K562 (cell line): Measurements from ENCODE around the gene SORCS1. TPM values are rescaled to one million over a fixed set of nuclear protein-coding genes. Genes with fewer than 3 reads are reported as not detected.

Source experiments
- CSDE1 ChIP-seq, 2 experiments: fragments of 450-650 bp; IDR thresholded peaks; 2 replicates each; pipeline ENCODE4 v1.6.1; 2016; ENCODE audit warnings: mild to moderate bottlenecking in 1 of 2
- ERF ChIP-seq: fragments of 450-650 bp; formaldehyde crosslinking; IDR thresholded peaks from 2 replicates; pipeline ENCODE4 v1.4.0; 2020; ENCODE audit warnings: mild to moderate bottlenecking, mixed read lengths
- FOXO4 ChIP-seq: fragments of 450-650 bp; formaldehyde crosslinking; IDR thresholded peaks from 2 replicates; pipeline ENCODE4 v1.4.0; 2020; ENCODE audit warnings: mild to moderate bottlenecking, moderate library complexity
- KLF16 ChIP-seq: IDR thresholded peaks from 2 replicates; pipeline ENCODE4 v1.6.1; 2016; ENCODE audit warnings: antibody characterized with exemption
- NKRF ChIP-seq: fragments of 450-650 bp; IDR thresholded peaks from 2 replicates; pipeline ENCODE4 v1.6.1; 2016; ENCODE audit warnings: borderline replicate concordance
- OTX1 ChIP-seq: fragments of 450-650 bp; formaldehyde crosslinking; IDR thresholded peaks from 2 replicates; pipeline ENCODE4 v1.4.0; 2022; ENCODE audit warnings: mild to moderate bottlenecking
- POLR2AphosphoS5 ChIP-seq: IDR thresholded peaks from 2 replicates; pipeline ENCODE4 v1.6.1; 2011; ENCODE audit warnings: mild to moderate bottlenecking, low read depth, low read length, moderate library complexity; ENCODE audit not compliant: control insufficient read depth, insufficient read depth
- RBM14 ChIP-seq: fragments of 200-400 bp; formaldehyde crosslinking; IDR thresholded peaks from 2 replicates; pipeline ENCODE4 v1.6.1; 2018; ENCODE audit warnings: low read depth, mild to moderate bottlenecking, low read length, moderate library complexity, borderline replicate concordance; ENCODE audit not compliant: insufficient read depth
- RBM15 ChIP-seq: fragments of 200-400 bp; formaldehyde crosslinking; IDR thresholded peaks from 2 replicates; pipeline ENCODE4 v1.6.1; 2018; ENCODE audit warnings: mild to moderate bottlenecking, low read length, moderate library complexity; ENCODE audit not compliant: insufficient read depth
- RREB1 ChIP-seq: fragments of 250-450 bp; sonication (Bioruptor Pico); IDR thresholded peaks from 2 replicates; pipeline ENCODE4 v1.4.0; 2020
- SAP30 ChIP-seq: fragments of 200-600 bp; sonication (generic); IDR thresholded peaks from 2 replicates; pipeline ENCODE4 v1.6.1; 2012; ENCODE audit warnings: borderline replicate concordance, low read depth, mild to moderate bottlenecking, moderate library complexity, low read length, control low read depth, inconsistent platforms; ENCODE audit not compliant: insufficient read depth, poor library complexity, severe bottlenecking
- SIRT6 ChIP-seq: IDR thresholded peaks from one replicate; pipeline ENCODE4 v1.6.1; 2012; ENCODE audit warnings: low read depth, mild to moderate bottlenecking, control low read depth, inconsistent platforms, low read length, moderate library complexity
- SNRNP70 ChIP-seq: fragments of 200-400 bp; formaldehyde crosslinking; optimal IDR thresholded peaks from 2 replicates; pipeline ENCODE3; 2017; ENCODE audit warnings: low read depth, low read length
- ZNF134 ChIP-seq: fragments of 250-450 bp; sonication (Bioruptor Pico); conservative IDR thresholded peaks from 2 replicates; pipeline ENCODE4 v1.4.0; 2020
- polyA plus RNA-seq, 8 experiments: library from polyadenylated mRNA; depleted of rRNA in 4 of 8; stranded (reverse) in 5 of 8; unstranded in 3 of 8; fragments of >200 nt; fragmentation: Nextera tagmentation in 2 of 8; fragmentation: Illumina TruSeq in 1 of 8; extraction: Ambion mirVana in 2 of 8; extraction: Trizol in 1 of 8; gene quantifications; 2 replicates each; pipeline versions ENCODE4 v1.2.1 to v1.2.3, GENCODE V29; 2011 to 2014; ENCODE audit warnings: inconsistent platforms in 1 of 8, missing spikeins in 1 of 8
- total RNA-seq, 7 experiments: library from RNA; depleted of rRNA in 6 of 7; stranded (reverse); fragments of >200 nt in 6 of 7; fragmentation: Illumina TruSeq in 2 of 7; extraction: Trizol in 2 of 7; gene quantifications; 2 replicates each; pipeline versions ENCODE4 v1.2.1 to v1.2.3, GENCODE V29; 2011 to 2021; ENCODE audit warnings: low replicate concordance in 1 of 7
- TF ChIP-seq, protein P1 (sequence below): fragments of 250-450 bp; sonication (Bioruptor Pico); IDR thresholded peaks from 2 replicates; pipeline ENCODE4 v1.5.0; 2020; ENCODE audit warnings: mild to moderate bottlenecking, borderline replicate concordance
- TF ChIP-seq, protein P2 (sequence below): sonication (generic); formaldehyde crosslinking; IDR thresholded peaks from 2 replicates; pipeline ENCODE4 v1.8.1; 2022; ENCODE audit warnings: missing genetic modification reagents

Gene SORCS1
- total and polyA plus RNA-seq, 9 of the 15 experiments (the other 6 are each of a cell fraction or from before 2014, with no cell fraction given) = 1.5 to 3.9 (median 2.7) TPM

- no peak for TF ChIP-seq FOXO4 (CRISPR knock-in tag)
- TF ChIP-seq, protein P1, sequence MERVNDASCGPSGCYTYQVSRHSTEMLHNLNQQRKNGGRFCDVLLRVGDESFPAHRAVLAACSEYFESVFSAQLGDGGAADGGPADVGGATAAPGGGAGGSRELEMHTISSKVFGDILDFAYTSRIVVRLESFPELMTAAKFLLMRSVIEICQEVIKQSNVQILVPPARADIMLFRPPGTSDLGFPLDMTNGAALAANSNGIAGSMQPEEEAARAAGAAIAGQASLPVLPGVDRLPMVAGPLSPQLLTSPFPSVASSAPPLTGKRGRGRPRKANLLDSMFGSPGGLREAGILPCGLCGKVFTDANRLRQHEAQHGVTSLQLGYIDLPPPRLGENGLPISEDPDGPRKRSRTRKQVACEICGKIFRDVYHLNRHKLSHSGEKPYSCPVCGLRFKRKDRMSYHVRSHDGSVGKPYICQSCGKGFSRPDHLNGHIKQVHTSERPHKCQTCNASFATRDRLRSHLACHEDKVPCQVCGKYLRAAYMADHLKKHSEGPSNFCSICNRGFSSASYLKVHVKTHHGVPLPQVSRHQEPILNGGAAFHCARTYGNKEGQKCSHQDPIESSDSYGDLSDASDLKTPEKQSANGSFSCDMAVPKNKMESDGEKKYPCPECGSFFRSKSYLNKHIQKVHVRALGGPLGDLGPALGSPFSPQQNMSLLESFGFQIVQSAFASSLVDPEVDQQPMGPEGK (CRISPR knock-in tag) = no peak
- no peak for TF ChIP-seq CSDE1 (IDR thresholded peaks at IDR 0.05)
- no peak for TF ChIP-seq NKRF
- TF ChIP-seq POLR2AphosphoS5 = peak; percentile 70
- TF ChIP-seq RREB1 (CRISPR knock-in tag) = no peak
- TF ChIP-seq RBM15 = no peak
- TF ChIP-seq OTX1 (CRISPR knock-in tag) = no peak
- TF ChIP-seq RBM14 = no peak
- no peak for TF ChIP-seq SIRT6
- TF ChIP-seq ERF = no peak
- no peak for TF ChIP-seq SNRNP70
- TF ChIP-seq, protein P2, sequence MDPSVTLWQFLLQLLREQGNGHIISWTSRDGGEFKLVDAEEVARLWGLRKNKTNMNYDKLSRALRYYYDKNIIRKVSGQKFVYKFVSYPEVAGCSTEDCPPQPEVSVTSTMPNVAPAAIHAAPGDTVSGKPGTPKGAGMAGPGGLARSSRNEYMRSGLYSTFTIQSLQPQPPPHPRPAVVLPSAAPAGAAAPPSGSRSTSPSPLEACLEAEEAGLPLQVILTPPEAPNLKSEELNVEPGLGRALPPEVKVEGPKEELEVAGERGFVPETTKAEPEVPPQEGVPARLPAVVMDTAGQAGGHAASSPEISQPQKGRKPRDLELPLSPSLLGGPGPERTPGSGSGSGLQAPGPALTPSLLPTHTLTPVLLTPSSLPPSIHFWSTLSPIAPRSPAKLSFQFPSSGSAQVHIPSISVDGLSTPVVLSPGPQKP (CRISPR knock-in tag) = no peak
- no peak for TF ChIP-seq ZNF134 (CRISPR knock-in tag)
- no peak for TF ChIP-seq SAP30
- TF ChIP-seq KLF16 = peak; percentile 53; the same call in 1 of the 2 replicates
Measured at GRCh38 chr10:107059872-107060271, 104.6 kb downstream of the SORCS1 start (continued).
